Parathyroid adenoma (tissue), 2 donors: ENCODE results near the gene GIGYF2.

Experiments
- H2AFZ ChIP-seq: fragments of 300-600 bp; sonication (generic); one replicate; pipeline ENCODE4 v1.7.0; 2017; ENCODE audit warnings: antibody characterized with exemption, mild to moderate bottlenecking
- H3K27ac ChIP-seq: fragments of 300-600 bp; sonication (generic); one replicate; pipeline ENCODE4 v1.7.0; 2017
- H3K27me3 ChIP-seq: fragments of 300-600 bp; sonication (generic); one replicate; pipeline ENCODE4 v1.7.0; 2017; ENCODE audit warnings: low read length; ENCODE audit not compliant: control insufficient read depth, insufficient read depth
- H3K36me3 ChIP-seq: fragments of 300-600 bp; sonication (generic); one replicate; pipeline ENCODE4 v1.7.0; 2017; ENCODE audit warnings: low read length; ENCODE audit not compliant: control insufficient read depth, insufficient read depth
- H3K4me1 ChIP-seq: fragments of 300-600 bp; sonication (generic); one replicate; pipeline ENCODE4 v1.7.0; 2017; ENCODE audit warnings: control low read depth
- H3K4me2 ChIP-seq: fragments of 300-600 bp; sonication (generic); one replicate; pipeline ENCODE4 v1.7.0; 2017; ENCODE audit warnings: low read length
- H3K4me3 ChIP-seq: fragments of 300-600 bp; sonication (generic); one replicate; pipeline ENCODE4 v1.7.0; 2017; ENCODE audit warnings: low read depth, low read length
- H3K79me2 ChIP-seq: fragments of 300-600 bp; sonication (generic); one replicate; pipeline ENCODE4 v1.7.0; 2017; ENCODE audit warnings: control low read depth
- H3K9ac ChIP-seq: fragments of 300-600 bp; sonication (generic); one replicate; pipeline ENCODE4 v1.7.0; 2017; ENCODE audit warnings: mild to moderate bottlenecking
- H3K9me3 ChIP-seq: fragments of 300-600 bp; sonication (generic); one replicate; pipeline ENCODE4 v1.7.0; 2017; ENCODE audit warnings: low read length; ENCODE audit not compliant: control insufficient read depth
- TF ChIP-seq, protein P1 (sequence below): fragments of 300-600 bp; sonication (generic); IDR thresholded peaks from one replicate; pipeline ENCODE4 v1.7.0; 2017; ENCODE audit warnings: antibody characterized with exemption, mild to moderate bottlenecking
- donor health status: primary hyperparathyroidism.

Gene GIGYF2

DNA sequence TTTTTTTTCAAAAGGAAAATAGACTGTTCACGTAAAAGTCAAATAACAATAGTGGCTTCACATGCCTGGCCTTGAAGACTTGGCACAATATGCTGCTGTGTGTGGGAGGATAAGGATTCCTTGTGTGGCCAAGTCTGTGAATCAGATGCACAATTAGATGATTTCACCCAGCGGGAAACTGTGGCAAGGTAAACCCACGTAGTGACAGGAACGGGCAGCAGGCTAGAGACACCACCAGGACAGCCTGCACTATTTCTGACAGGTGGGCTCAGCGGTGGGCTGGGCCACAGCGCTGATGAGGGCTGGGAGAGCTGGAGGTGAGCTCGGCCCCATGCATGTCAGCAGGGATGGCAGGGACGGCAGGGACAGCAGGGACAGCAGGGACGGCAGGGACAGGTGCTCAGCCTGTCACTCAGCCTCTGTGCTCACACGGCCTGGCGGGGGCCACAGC is 194.5 kb downstream of the GIGYF2 start:
- H3K4me2 ChIP-seq: no peak overlapping the region
- H3K4me3 ChIP-seq: no peak overlapping the region
- no peaks in the 10 kb centered on the region for H3K79me2 ChIP-seq
- TF ChIP-seq, protein P1, sequence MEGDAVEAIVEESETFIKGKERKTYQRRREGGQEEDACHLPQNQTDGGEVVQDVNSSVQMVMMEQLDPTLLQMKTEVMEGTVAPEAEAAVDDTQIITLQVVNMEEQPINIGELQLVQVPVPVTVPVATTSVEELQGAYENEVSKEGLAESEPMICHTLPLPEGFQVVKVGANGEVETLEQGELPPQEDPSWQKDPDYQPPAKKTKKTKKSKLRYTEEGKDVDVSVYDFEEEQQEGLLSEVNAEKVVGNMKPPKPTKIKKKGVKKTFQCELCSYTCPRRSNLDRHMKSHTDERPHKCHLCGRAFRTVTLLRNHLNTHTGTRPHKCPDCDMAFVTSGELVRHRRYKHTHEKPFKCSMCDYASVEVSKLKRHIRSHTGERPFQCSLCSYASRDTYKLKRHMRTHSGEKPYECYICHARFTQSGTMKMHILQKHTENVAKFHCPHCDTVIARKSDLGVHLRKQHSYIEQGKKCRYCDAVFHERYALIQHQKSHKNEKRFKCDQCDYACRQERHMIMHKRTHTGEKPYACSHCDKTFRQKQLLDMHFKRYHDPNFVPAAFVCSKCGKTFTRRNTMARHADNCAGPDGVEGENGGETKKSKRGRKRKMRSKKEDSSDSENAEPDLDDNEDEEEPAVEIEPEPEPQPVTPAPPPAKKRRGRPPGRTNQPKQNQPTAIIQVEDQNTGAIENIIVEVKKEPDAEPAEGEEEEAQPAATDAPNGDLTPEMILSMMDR: no peak
- no peak overlapping the region for H3K9ac ChIP-seq
- H3K27ac ChIP-seq: no peak overlapping the region
- no peaks in the 10 kb centered on the region for H3K9me3 ChIP-seq
- H3K4me1 ChIP-seq: peaks cover 4% of the 10 kb centered on the region
- peak overlapping the region; percentile 61 for H2AFZ ChIP-seq
- no peaks in the 10 kb centered on the region for H3K27me3 ChIP-seq
- no peaks in the 10 kb centered on the region for H3K36me3 ChIP-seq

DNA sequence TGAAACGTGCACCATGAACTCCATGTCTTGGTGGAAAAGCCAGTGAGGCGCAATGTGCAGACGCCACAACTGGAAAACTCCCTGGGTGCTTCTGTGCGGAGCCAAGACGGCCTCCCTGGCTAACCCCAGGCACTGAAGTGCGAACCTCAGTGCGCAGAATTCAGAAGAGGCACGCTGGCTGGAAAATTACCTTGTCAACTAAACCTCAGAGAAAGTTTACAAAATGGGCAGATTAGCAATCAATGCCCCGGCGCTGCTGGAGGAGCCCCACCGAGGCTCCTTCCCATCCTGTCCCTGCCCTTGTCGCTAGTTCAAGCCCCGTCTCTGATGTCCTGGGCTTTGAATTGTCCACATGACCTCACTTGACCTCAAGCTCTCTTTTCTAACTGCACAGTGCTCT is 195.1 kb downstream of the GIGYF2 start:
- no peak overlapping the region for H3K4me2 ChIP-seq
- H3K27me3 ChIP-seq: no peaks in the 10 kb centered on the region
- TF ChIP-seq, protein P1: no peak
- no peak overlapping the region for H3K27ac ChIP-seq
- H3K4me1 ChIP-seq: peaks cover 4% of the 10 kb centered on the region
- no peaks in the 10 kb centered on the region for H3K9me3 ChIP-seq
- no peak overlapping the region for H3K4me3 ChIP-seq
- H3K36me3 ChIP-seq: no peaks in the 10 kb centered on the region
- no peaks in the 10 kb centered on the region for H3K79me2 ChIP-seq
- no peak overlapping the region for H2AFZ ChIP-seq
- no peak overlapping the region for H3K9ac ChIP-seq

DNA sequence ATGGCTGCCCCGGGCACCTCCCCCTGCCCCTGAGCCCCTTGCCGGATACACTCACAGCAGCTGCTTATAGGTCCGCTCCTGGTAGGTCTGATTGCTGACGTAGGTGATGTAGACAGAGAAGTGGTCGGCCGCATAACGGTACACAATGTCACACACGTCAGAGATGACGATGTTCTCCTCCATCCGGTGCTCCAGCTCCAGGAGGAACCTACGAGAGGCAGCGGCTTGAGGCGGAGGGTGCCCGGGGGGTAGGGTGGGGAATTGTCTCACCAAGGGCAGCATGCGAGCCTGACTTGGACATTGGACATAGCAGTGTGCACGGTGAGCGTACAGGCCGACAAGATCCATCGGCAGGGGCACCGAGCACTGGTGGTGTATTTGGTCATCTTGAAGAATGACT is 195.7 kb downstream of the GIGYF2 start:
- Histone ChIP-seq H3K4me2 (no peak overlapping the region), H3K4me3 (no peak overlapping the region), H3K27ac (no peak overlapping the region), H3K79me2 (no peaks in the 10 kb centered on the region), H3K4me1 (peaks cover 4% of the 10 kb centered on the region), H3K9ac (no peak overlapping the region), H3K9me3 (no peaks in the 10 kb centered on the region), H3K36me3 (no peaks in the 10 kb centered on the region), H3K27me3 (no peaks in the 10 kb centered on the region), H2AFZ (no peak overlapping the region)
- TF ChIP-seq, protein P1: no peak

- no peaks in the 10 kb centered on the region for H3K36me3 ChIP-seq
- H3K9ac ChIP-seq: no peak overlapping the region
Observed at GRCh38 chr2:232893834-232894233, 196.7 kb downstream of the GIGYF2 start.

GRCh38 chr2:232894251-232894650 is 197.1 kb downstream of the GIGYF2 start:
- Histone ChIP-seq H3K36me3 (no peaks in the 10 kb centered on the region), H3K27me3 (no peaks in the 10 kb centered on the region), H3K4me2 (no peak overlapping the region), H3K27ac (no peak overlapping the region), H3K4me1 (peaks cover 4% of the 10 kb centered on the region), H3K4me3 (no peak overlapping the region), H2AFZ (no peak overlapping the region), H3K9me3 (no peaks in the 10 kb centered on the region), H3K79me2 (no peaks in the 10 kb centered on the region), H3K9ac (no peak overlapping the region)
- TF ChIP-seq, protein P1: no peak

More at GRCh38 chr2:232893834-232894233, 196.7 kb downstream of the GIGYF2 start:
- Histone ChIP-seq H3K4me2 (no peak overlapping the region), H3K27me3 (no peaks in the 10 kb centered on the region), H3K9me3 (no peaks in the 10 kb centered on the region), H3K4me1 (peaks cover 4% of the 10 kb centered on the region), H3K79me2 (no peaks in the 10 kb centered on the region), H3K4me3 (no peak overlapping the region), H3K27ac (no peak overlapping the region), H2AFZ (no peak overlapping the region)
- TF ChIP-seq, protein P1: no peak
